ENCODE data around the gene SPOCK1. TPM values are rescaled to one million over a fixed set of nuclear protein-coding genes. Genes with fewer than 3 reads are reported as not detected.

The SPOCK1 gene
- total RNA-seq, 4 donors from 2014 or later: 1.1 to 6.4 (median 4.2) TPM; not detected in 1

- H3K27ac ChIP-seq: no peak overlapping the region
- no peaks in the 10 kb centered on the region for H3K27me3 ChIP-seq
Measured at GRCh38 chr5:137122075-137122474, 377.1 kb downstream of the SPOCK1 start.

GRCh38 chr5:137119321-137119720 lies 379.8 kb downstream of the SPOCK1 start:
- no peak for TF ChIP-seq CTCF (IDR thresholded peaks at IDR 0.05)
- TF ChIP-seq POLR2A (IDR thresholded peaks at IDR 0.05): no peak
- Histone ChIP-seq H3K36me3 (no peaks in the 10 kb centered on the region), H3K4me1 (no peaks in the 10 kb centered on the region), H3K9me3 (no peaks in the 10 kb centered on the region), H3K27ac (no peak overlapping the region), H3K27me3 (no peaks in the 10 kb centered on the region), H3K4me3 (no peak overlapping the region)
- no peak for DNase-seq

More at GRCh38 chr5:137122075-137122474, 377.1 kb downstream of the SPOCK1 start:
- Histone ChIP-seq H3K9me3 (no peaks in the 10 kb centered on the region), H3K36me3 (no peaks in the 10 kb centered on the region), H3K4me3 (no peak overlapping the region), H3K4me1 (no peaks in the 10 kb centered on the region)
- TF ChIP-seq POLR2A (IDR thresholded peaks at IDR 0.05) (no peak), CTCF (IDR thresholded peaks at IDR 0.05) (no peak)
- DNase-seq: no peak

- no peaks in the 10 kb centered on the region for H3K36me3 ChIP-seq
- no peak for TF ChIP-seq POLR2A (IDR thresholded peaks at IDR 0.05)
- no peak for TF ChIP-seq CTCF (IDR thresholded peaks at IDR 0.05)
- no peak overlapping the region for H3K27ac ChIP-seq
- no peak for DNase-seq
- no peaks in the 10 kb centered on the region for H3K9me3 ChIP-seq
- no peaks in the 10 kb centered on the region for H3K4me1 ChIP-seq
- H3K27me3 ChIP-seq: no peaks in the 10 kb centered on the region
- no peak overlapping the region for H3K4me3 ChIP-seq
Measured at GRCh38 chr5:137118629-137119028, 380.5 kb downstream of the SPOCK1 start.

- no peaks in the 10 kb centered on the region for H3K27me3 ChIP-seq
- no peaks in the 10 kb centered on the region for H3K9me3 ChIP-seq
- H3K36me3 ChIP-seq: no peaks in the 10 kb centered on the region
- H3K4me3 ChIP-seq: no peak overlapping the region
- H3K4me1 ChIP-seq: no peaks in the 10 kb centered on the region
- no peak for DNase-seq
- no peak overlapping the region for H3K27ac ChIP-seq
- TF ChIP-seq CTCF (IDR thresholded peaks at IDR 0.05) (no peak), POLR2A (IDR thresholded peaks at IDR 0.05) (no peak)
Measured at GRCh38 chr5:137115152-137115551, 384.0 kb downstream of the SPOCK1 start.

GRCh38 chr5:137114529-137114928 lies 384.6 kb downstream of the SPOCK1 start:
- no peaks in the 10 kb centered on the region for H3K27me3 ChIP-seq
- no peaks in the 10 kb centered on the region for H3K4me1 ChIP-seq
- H3K4me3 ChIP-seq: no peak overlapping the region
- TF ChIP-seq CTCF (IDR thresholded peaks at IDR 0.05) (no peak), POLR2A (IDR thresholded peaks at IDR 0.05) (no peak)
- no peaks in the 10 kb centered on the region for H3K36me3 ChIP-seq
- no peaks in the 10 kb centered on the region for H3K9me3 ChIP-seq
- H3K27ac ChIP-seq: no peak overlapping the region
- DNase-seq: no peak

- no peak for DNase-seq
- TF ChIP-seq CTCF (IDR thresholded peaks at IDR 0.05): no peak
- TF ChIP-seq POLR2A (IDR thresholded peaks at IDR 0.05): no peak
- no peaks in the 10 kb centered on the region for H3K9me3 ChIP-seq
- no peak overlapping the region for H3K27ac ChIP-seq
- H3K27me3 ChIP-seq: no peaks in the 10 kb centered on the region
- no peaks in the 10 kb centered on the region for H3K36me3 ChIP-seq
- no peaks in the 10 kb centered on the region for H3K4me1 ChIP-seq
- H3K4me3 ChIP-seq: no peak overlapping the region
Measured at GRCh38 chr5:137113939-137114338, 385.2 kb downstream of the SPOCK1 start.

Data from Peyer's patch (tissue), 4 donors.